ENCODE results near the gene USP3.
"Not testable (repeated sequence)": the region's sequence is repeated elsewhere in the genome, so short reads cannot be mapped to it uniquely, and the experiment has no call there.

The USP3 gene

DNA sequence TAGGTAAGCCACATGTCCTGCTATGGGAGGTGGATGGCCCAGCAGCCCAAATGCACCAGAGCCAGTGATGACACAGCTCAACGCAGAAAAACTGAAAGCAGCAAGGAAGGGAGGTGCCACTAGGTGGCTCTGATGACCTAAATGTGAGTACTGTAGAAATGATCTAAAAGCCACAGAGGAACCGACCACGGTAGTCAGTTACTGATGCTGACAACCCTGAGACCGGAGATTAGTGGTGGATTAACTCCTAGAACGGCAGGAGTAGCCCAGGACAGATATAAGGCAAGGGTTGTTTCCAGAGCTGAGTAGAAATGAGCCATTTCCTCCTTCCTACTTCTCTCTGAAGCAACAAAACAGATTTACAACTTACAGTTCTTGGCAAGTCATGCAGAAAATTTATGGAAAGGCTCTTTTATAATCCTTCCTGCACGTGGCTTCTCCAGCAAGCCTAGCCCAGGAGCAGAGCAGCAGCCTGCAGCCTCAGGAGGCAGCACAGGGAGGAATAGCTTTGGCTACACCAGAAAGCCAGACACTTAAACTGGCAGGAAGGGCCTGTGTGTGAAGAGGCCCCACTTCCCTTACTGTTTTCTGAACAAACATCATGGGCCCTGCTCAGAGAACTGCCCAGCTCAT lies 105.9 kb downstream of the USP3 start:
- peak; percentile 99 for DNase-seq (ENCODE audit: low read depth)

DNA sequence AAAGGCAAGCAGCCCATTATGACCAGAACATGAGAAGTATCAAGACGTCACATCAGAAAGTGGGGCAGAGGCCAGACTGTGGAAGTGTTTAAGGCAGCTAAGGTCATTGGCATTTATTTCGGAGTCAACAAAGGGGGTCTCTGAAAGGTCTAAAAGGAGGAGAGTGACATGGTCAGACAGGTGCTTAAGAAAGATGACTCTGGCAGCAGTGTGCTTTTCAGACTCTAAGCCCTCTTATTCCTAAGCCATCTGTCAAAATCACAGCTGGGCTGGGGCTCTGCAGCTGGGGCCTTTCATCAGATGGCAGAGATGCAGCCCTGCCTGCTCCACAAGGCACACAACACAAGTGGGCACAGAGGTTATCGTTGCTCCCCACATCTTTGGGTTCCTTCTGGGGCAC lies 106.8 kb downstream of the USP3 start:
- DNase-seq (ENCODE audit: low read depth): no peak

GRCh38 chr15:63612300-63612699 lies 107.9 kb downstream of the USP3 start:
- DNase-seq (ENCODE audit: low read depth): no peak

DNA sequence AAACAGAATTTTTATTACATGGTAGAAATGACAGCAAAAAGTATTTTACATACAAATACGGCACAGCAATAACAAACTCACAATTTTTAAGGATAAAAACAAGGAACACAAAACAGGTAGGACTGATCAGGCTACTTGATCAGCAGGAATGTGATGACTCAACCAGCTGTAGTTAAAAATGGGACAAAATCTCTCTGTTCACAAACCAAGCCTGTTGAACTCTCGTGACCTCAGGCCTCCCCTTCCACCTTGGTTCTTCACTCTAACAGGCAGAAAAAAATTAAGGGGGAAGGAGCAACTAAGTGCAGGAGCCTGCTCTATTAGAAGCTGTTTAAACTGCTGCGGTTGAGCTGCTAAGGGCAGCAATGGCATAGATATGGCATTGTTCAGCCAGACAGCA lies 111.5 kb downstream of the USP3 start:
- DNase-seq (ENCODE audit: low read depth): no peak

- DNase-seq (ENCODE audit: low read depth): not testable (repeated sequence)
Measured at GRCh38 chr15:63617147-63617546, 112.8 kb downstream of the USP3 start.

GRCh38 chr15:63617627-63618026 lies 113.2 kb downstream of the USP3 start:
- DNase-seq (ENCODE audit: low read depth): not testable (repeated sequence)

GRCh38 chr15:63620760-63621159 lies 116.4 kb downstream of the USP3 start:
- DNase-seq (ENCODE audit: low read depth): not testable (repeated sequence)

DNA sequence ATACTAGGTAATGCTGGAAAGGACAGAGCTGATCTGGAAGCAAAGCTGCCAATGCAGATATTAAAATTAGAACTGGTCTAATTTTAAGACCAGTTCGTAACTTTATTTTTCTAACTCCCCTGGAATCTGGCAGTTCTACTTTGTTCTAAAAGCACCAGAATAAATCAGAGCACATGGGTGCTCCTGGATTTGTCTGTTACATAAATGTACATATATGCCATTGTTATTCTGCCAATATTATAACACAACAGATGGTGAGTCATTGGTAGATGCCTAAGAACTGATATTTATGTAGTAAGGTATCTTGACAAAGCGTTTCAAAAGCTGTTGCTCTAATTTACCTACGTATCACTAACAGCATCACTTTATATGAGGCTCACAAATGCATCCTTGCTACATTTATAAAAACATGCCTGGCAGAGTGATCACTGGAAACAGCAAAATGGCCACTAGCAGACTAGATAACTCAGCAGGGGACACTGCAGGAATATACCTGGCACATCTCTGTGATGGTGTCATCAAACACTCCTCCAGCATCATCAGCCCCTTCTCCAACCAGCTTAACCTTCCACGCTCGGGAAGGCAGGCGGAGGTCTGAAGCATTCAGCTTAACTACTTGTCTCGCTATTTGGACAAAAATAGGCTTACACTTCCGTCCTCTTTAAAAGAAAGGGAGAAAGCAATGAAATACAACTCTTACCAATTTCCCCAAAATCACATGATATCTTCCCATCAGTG lies 119.0 kb downstream of the USP3 start:
- no peak for DNase-seq (ENCODE audit: low read depth)

- no peak for DNase-seq (ENCODE audit: low read depth)
Measured at GRCh38 chr15:63626955-63627354, 122.6 kb downstream of the USP3 start.

DNA sequence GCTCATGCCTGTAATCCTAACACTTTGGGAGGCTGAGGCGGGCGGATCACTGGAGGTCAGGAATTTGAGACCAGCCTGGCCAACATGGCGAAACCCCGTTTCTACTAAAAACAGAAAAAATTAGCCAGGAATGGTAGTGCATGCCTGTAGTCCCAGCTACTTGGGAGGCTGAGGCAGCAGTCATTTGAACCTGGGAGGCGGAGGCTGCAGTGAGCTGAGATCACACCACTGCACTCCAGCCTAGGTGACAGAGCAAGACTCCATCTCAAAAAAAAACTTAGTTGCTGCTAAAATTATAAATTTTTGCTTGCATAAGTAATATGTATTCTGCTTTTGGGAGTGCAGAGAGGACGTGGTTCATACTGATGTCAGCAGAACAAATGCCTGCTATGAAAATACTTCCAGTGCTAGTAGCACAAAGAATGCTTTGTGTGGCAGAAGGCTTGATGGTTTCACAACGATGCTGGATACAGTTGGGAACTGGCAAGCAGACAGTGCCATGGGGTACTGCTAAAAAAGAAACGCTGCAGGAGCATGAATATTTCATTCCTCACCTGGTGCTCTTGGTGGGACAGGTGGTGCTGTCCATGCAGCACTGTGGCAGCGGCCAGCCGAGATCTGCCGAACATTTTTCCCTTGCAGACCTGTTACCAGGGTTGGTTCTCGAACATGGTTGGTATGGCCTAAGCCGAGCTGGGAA lies 123.9 kb downstream of the USP3 start:
- DNase-seq (ENCODE audit: low read depth): no peak

DNA sequence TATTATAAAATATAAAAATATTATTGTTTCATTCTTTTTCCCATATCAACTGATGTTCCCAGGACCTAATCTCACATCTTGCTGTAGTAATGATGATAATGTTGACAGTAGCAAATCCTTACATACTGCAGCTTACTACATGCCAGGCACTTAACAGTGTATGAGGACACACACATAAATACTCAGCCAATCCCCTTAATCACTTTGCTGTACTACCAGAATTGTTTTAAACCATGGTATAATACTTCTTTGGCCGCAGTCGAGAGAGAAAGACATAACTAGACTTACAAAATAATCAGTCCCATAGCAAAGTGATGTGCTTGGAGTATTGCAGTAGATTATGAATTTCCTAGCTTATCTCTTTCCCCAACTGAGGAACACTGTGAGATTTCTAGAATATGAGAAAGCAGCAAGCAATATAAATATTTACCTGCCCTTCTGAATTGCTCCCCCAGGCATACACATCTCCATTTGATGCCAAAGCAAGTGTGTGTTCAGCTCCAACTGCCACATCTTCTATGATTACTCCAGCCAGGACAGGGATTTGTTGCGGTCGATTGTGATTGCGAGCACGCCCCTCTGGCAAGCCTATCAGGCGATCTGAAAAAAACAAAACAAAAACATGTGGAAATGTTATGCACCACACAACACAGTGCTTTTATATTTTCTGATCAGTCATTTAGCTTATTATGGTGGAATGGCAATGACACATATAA lies 125.8 kb downstream of the USP3 start:
- DNase-seq (ENCODE audit: low read depth): peak; percentile 59

GRCh38 chr15:63633312-63633711 lies 128.9 kb downstream of the USP3 start:
- DNase-seq (ENCODE audit: low read depth): no peak

DNA sequence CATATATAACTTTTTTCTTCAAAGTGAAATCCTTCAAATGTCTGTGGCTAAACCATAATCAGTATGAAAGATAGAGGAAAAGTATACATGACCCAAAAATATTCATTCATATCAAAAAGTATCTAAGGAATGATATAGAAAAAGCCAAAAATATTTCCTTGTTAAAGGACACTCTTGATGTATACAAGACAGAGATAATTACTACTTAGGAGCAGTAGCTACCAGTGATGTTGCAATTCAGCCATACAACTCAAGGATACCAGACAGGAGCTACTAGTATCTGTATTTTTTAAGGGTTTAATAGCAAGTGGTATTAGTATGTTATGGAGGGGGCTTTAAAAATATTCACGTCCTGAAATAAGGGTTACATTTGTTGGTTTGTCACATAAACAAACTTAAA lies 129.8 kb downstream of the USP3 start:
- peak; percentile 56 for DNase-seq (ENCODE audit: low read depth)

DNA sequence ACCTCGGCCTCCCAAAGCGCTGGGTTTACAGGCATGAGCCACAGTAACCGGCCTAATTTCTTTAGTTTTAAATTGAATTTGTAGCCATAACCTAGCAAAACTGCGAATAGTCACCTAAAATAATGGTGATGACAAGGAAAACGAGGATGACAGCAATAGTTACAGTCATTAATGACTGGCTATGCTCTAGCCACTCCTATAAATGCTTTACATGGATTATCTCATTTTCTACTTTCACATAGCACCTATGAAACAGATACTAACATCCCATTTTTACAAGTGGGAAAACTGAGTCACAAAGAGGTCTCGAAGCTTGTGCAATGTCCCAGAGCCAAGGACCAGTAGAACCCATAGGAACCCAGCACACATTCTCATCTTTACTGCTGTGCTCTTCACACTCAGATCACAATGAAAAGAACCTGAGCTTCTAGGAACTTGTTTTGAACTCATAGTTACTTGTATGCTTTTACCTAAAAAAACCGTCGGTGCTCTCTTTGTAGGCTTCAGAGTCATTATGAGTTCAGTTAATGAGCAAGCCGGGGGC lies 132.2 kb downstream of the USP3 start:
- DNase-seq (ENCODE audit: low read depth): no peak

DNA sequence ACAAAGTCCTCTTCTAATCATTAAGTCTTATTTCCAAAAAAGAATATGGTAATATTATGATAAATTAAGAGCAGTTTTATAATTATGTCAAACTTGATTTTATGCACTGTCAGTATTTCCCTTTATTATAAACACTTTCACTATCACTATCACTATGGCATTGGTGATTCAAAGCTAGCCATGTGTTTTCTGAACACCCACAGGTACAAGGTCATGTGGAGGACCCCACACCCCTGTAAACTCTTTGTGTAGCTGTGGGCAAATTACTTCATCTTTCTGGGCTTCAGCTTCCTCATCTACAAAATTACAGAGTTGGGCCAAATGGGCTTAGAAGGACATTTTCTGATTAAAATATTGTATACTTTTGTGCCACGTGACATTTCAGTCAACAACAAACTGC lies 134.4 kb downstream of the USP3 start:
- no peak for DNase-seq (ENCODE audit: low read depth)

GRCh38 chr15:63640146-63640545 lies 135.8 kb downstream of the USP3 start:
- peak; percentile 18 for DNase-seq (ENCODE audit: low read depth)

Measured in amniotic epithelial cell (primary cell).